A673 (cell line): ENCODE data around the gene ATF3. TPM values are rescaled to one million over a fixed set of nuclear protein-coding genes. Genes with fewer than 3 reads are reported as not detected.

Experiments
- BruUV-seq: library from RNA; stranded (reverse); fragments of 400-500 nt; replicated peaks from 2 replicates; lab custom pipeline; 2021; lab: Mats Ljungman, UMichigan
- CTCF ChIA-PET: fragments of 300-600 bp; sonication (Branson Sonifier 250); formaldehyde crosslinking; loops from one replicate; lab custom pipeline; 2022; ENCODE audit warnings: antibody characterized with exemption; lab: Charles Lee
- POLR2A ChIA-PET: fragments of 300-600 bp; sonication (Branson Sonifier 250); formaldehyde crosslinking; loops from one replicate; lab custom pipeline; 2022; ENCODE audit warnings: antibody characterized with exemption; ENCODE audit not compliant: low non-redundant PET; lab: Charles Lee
- DNase-seq: peaks from one replicate; pipeline ENCODE4 v3.0.0-alpha.2; 2015; ENCODE audit warnings: low spot score
- H3K27ac ChIP-seq: fragments of 200-600 bp; sonication (generic); 2 replicates; pipeline ENCODE4 v1.5.1; 2016; ENCODE audit warnings: mixed run types, low read depth, mild to moderate bottlenecking, mixed read lengths, antibody characterized with exemption, low read length; ENCODE audit not compliant: poor library complexity, severe bottlenecking
- H3K27me3 ChIP-seq: fragments of 200-600 bp; sonication (generic); replicated peaks from 2 replicates; pipeline ENCODE4 v1.6.1; 2017; ENCODE audit warnings: mixed run types, low read depth, mild to moderate bottlenecking, mixed read lengths, antibody characterized with exemption, low read length; ENCODE audit not compliant: insufficient read depth, poor library complexity
- H3K36me3 ChIP-seq: fragments of 200-600 bp; sonication (generic); 2 replicates; pipeline ENCODE4 v1.6.1; 2016; ENCODE audit warnings: mixed run types, mild to moderate bottlenecking, mixed read lengths, antibody characterized with exemption, low read length; ENCODE audit not compliant: insufficient read depth, poor library complexity, severe bottlenecking
- H3K4me1 ChIP-seq: fragments of 200-600 bp; sonication (generic); 2 replicates; pipeline ENCODE4 v1.6.1; 2017; ENCODE audit warnings: mixed run types, mild to moderate bottlenecking, mixed read lengths, antibody characterized with exemption, low read length; ENCODE audit not compliant: insufficient read depth, poor library complexity, severe bottlenecking
- H3K4me3 ChIP-seq: fragments of 200-600 bp; sonication (generic); 2 replicates; pipeline ENCODE4 v1.5.1; 2016; ENCODE audit warnings: low read depth, mixed run types, mild to moderate bottlenecking, mixed read lengths, low read length; ENCODE audit not compliant: poor library complexity, severe bottlenecking
- H3K9me3 ChIP-seq: fragments of 200-600 bp; sonication (generic); 2 replicates; pipeline ENCODE4 v1.6.1; 2016; ENCODE audit warnings: mixed run types, low read depth, mild to moderate bottlenecking, mixed read lengths, antibody characterized with exemption, low read length; ENCODE audit not compliant: poor library complexity, severe bottlenecking
- CTCF ChIP-seq: fragments of 300-800, 200-600 bp; sonication (generic); conservative IDR thresholded peaks from 2 replicates; pipeline ENCODE4 v1.5.1; 2017; ENCODE audit warnings: low read depth, mild to moderate bottlenecking, antibody characterized with exemption, low read length, moderate library complexity, mixed read lengths
- EZH2 ChIP-seq: fragments of 200-600 bp; sonication (generic); IDR thresholded peaks from 2 replicates; pipeline ENCODE4 v1.6.1; 2017; ENCODE audit warnings: borderline replicate concordance, low read depth, mild to moderate bottlenecking, mixed read lengths, antibody characterized with exemption, low read length; ENCODE audit not compliant: poor library complexity, severe bottlenecking
- intact Hi-C: fragments of 100-400 bp; cut with micrococcal nuclease; formaldehyde crosslinking; loops from one replicate; pipeline ENCODE4 v1.10.0; 2022; ENCODE audit not compliant: unreplicated experiment
- total RNA-seq: library from RNA; stranded (reverse); gene quantifications from 2 replicates; pipeline ENCODE4 v1.2.3, GENCODE V29; 2021

ATF3 gene
- total RNA-seq, 1 experiment from 2014 or later: 16.0 TPM

DNA sequence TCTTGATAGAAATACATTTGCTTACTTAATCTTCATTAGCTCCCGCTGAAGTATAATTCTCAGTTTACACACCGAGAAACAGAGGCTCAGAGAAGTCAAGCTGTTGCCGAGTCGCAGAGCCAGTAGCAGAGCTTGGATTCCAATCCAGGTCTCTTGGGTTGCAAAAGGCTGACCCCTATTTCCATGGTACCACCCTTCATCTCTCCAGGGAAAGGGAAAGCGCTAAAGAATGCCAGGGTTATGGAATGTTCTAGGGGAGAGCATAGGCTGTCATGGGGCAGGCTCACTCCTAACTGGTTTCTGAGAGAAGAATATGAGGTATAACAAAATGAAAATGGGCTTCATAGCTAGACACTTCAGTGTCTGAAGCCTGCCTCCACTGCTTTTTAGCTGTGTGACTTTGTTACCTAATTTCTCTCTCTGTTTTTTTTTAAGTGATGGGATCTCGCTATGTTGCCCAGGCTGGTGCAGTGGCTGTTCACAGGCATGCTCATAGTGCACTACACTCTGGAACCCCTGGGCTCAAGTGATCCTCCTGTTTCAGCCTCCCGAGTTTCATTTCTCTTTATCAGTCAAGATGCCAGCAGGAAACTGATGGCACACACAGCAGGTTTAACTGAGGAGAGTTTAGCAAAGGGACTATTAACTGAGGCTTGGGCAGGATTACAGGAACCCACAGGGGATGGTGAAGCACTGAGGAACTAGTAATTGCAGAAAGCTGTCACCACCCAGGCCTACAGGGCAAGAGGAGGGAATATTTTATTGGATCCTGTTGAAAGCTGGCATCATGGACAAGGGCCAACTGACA lies 25.5 kb upstream of the ATF3 start:
- H3K27ac ChIP-seq: no peak overlapping the region

DNA sequence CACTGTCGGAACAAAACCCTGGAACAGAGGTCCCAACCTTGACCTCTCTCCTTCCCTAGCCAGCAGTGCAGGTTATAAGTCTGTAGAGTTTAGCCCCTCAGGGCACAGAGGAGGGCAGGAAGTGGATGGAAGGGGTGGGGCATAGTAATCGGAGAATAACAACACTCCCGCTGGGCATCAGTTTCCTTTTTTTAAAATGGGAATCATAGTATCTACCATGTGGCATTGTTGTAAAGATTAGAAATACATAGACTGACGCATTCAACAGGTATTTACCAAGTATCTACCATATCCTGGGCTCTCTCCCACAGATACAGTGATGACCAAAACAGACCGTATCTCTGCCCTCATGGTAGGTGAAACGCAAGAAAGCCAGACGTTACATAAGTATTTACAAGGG lies 24.9 kb upstream of the ATF3 start:
- POLR2A ChIA-PET: no interaction called here
- CTCF ChIA-PET: no interaction called here
- no peak overlapping the region for H3K4me3 ChIP-seq
- no peaks in the 10 kb centered on the region for H3K27me3 ChIP-seq
- H3K36me3 ChIP-seq: no peaks in the 10 kb centered on the region
- no peak overlapping the region for H3K27ac ChIP-seq
- intact Hi-C loops: no loop called here
- no peaks in the 10 kb centered on the region for H3K9me3 ChIP-seq
- no peak for DNase-seq
- TF ChIP-seq CTCF: no peak
- no peak for TF ChIP-seq EZH2
- no peaks in the 10 kb centered on the region for H3K4me1 ChIP-seq
- no TSS peak for BruUV-seq

More for the DNA sequence above, 25.5 kb upstream of the ATF3 start:
- BruUV-seq: no TSS peak
- no peaks in the 10 kb centered on the region for H3K27me3 ChIP-seq
- H3K9me3 ChIP-seq: no peaks in the 10 kb centered on the region
- DNase-seq: no peak
- TF ChIP-seq EZH2 (no peak), CTCF (no peak)
- H3K36me3 ChIP-seq: no peaks in the 10 kb centered on the region
- H3K4me1 ChIP-seq: no peaks in the 10 kb centered on the region
- ChIA-PET POLR2A (no interaction called here), CTCF (interaction anchor here (0.8 kb wide), 1 partner anchor 26 kb away, joined by 3 read pairs; no protein-coding TSS in a partner anchor)
- intact Hi-C loops: no loop called here
- H3K4me3 ChIP-seq: no peak overlapping the region

- CTCF ChIA-PET: no interaction called here
- intact Hi-C loops: no loop called here
- H3K36me3 ChIP-seq: no peaks in the 10 kb centered on the region
- POLR2A ChIA-PET: no interaction called here
- BruUV-seq: no TSS peak
- TF ChIP-seq EZH2: no peak
- no peak for TF ChIP-seq CTCF
- H3K4me1 ChIP-seq: no peaks in the 10 kb centered on the region
- no peaks in the 10 kb centered on the region for H3K27me3 ChIP-seq
- H3K9me3 ChIP-seq: no peaks in the 10 kb centered on the region
- no peak overlapping the region for H3K4me3 ChIP-seq
- DNase-seq: no peak
- H3K27ac ChIP-seq: no peak overlapping the region
These were observed 24.3 kb upstream of the ATF3 start for GRCh38 chr1:212584092-212584886.
